GM18867 (cell line): ENCODE measurements around the gene FRK.
"Not testable (repeated sequence)": the region's sequence is repeated elsewhere in the genome, so short reads cannot be mapped to it uniquely, and the experiment has no call there.

ENCODE experiments used
- ATAC-seq: cut with Tn5 transposase; IDR thresholded peaks from one replicate; pipeline ENCODE4 v1.9.1; 2021; ENCODE audit warnings: mild to moderate bottlenecking, moderate library complexity; ENCODE audit not compliant: unreplicated experiment

Gene FRK

GRCh38 chr6:116074732-116075390 lies 14.2 kb upstream of the FRK start:
- no peak for ATAC-seq

- no peak for ATAC-seq
These were observed 13.2 kb upstream of the FRK start for GRCh38 chr6:116073765-116074440.

GRCh38 chr6:116072368-116072767 lies 11.7 kb upstream of the FRK start:
- no peak for ATAC-seq

- ATAC-seq, result no peak
These were observed 10.1 kb upstream of the FRK start for GRCh38 chr6:116070616-116071389.

GRCh38 chr6:116070101-116070500 lies 9.4 kb upstream of the FRK start:
- ATAC-seq, result no peak

GRCh38 chr6:116066789-116067188 lies 6.1 kb upstream of the FRK start:
- ATAC-seq, result no peak

GRCh38 chr6:116064666-116065065 lies 4.0 kb upstream of the FRK start:
- no peak for ATAC-seq

GRCh38 chr6:116062496-116062895 lies 1.8 kb upstream of the FRK start:
- ATAC-seq, result no peak

- ATAC-seq, result peak; percentile 90
These were observed 749 bp downstream of the FRK start for GRCh38 chr6:116059713-116060571.

- no peak for ATAC-seq
These were observed 2.9 kb downstream of the FRK start for GRCh38 chr6:116057766-116058165.

- ATAC-seq, result no peak
These were observed 5.2 kb downstream of the FRK start for GRCh38 chr6:116055513-116055912.

- no peak for ATAC-seq
These were observed 9.4 kb downstream of the FRK start for GRCh38 chr6:116051244-116051643.

- no peak for ATAC-seq
These were observed 10.0 kb downstream of the FRK start for GRCh38 chr6:116050737-116051136.

- no peak for ATAC-seq
These were observed 11.4 kb downstream of the FRK start for GRCh38 chr6:116049321-116049720.

- peak; percentile 87 for ATAC-seq
These were observed 13.3 kb downstream of the FRK start for GRCh38 chr6:116047173-116047933.

GRCh38 chr6:116046737-116047136 lies 14.0 kb downstream of the FRK start:
- ATAC-seq, result no peak

- ATAC-seq, result not testable (repeated sequence)
These were observed 14.4 kb downstream of the FRK start for GRCh38 chr6:116046272-116046671.

GRCh38 chr6:116041934-116042333 lies 18.8 kb downstream of the FRK start:
- no peak for ATAC-seq

GRCh38 chr6:116040993-116041392 lies 19.7 kb downstream of the FRK start:
- ATAC-seq, result no peak

GRCh38 chr6:116036885-116037284 lies 23.8 kb downstream of the FRK start:
- no peak for ATAC-seq
